ENCODE measurements around the gene NDUFB2.

The NDUFB2 gene

DNA sequence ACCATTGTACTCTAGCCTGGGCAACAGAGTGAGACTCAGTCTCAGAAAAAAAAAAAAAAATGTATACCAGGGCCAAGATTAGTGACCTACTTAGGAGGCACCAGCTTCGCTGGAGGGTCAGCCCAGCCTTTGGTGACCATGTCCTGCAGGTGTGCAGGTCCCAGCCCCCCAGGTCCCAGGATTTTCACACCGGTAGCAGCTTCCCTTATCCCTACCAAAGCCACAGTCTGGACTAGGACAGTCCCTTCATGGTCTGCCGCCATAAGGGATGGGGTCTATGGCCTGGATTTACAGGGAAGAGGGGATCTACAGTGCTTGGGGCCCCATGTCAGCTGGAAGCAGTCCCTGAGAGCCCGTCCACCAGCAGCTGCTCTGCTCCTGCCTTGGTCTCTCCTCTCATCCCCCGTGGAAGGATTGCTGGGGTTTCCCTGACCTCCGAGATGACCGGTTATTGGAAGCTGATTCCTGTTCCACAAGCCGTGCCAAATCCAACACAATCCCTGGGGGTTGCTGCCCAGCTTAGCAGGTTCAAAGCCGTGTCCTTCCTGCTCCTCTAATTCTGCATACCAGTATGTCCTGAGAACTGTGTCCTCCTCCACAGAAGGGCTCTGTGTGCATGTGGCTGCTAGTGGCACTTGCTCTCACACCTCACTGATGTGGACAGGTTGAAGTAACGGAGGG lies 11.0 kb upstream of the NDUFB2 start:
- CTCF ChIA-PET, result interaction anchor here (1.7 kb wide), 1 partner anchor 11 kb away, joined by 5 read pairs; no protein-coding TSS in a partner anchor
- DNase-seq (ENCODE audit: extremely low spot score), result no peak
- POLR2A ChIA-PET, result interaction anchor here (1.2 to 1.9 kb wide), 2 partner anchors 10 to 11 kb away, joined by 4 to 9 read pairs; no protein-coding TSS in a partner anchor
- no peak for TF ChIP-seq NFRKB (IDR thresholded peaks at IDR 0.05)
- no peak for TF ChIP-seq ARNT (IDR thresholded peaks at IDR 0.05)
- TF ChIP-seq FOXM1 (IDR thresholded peaks at IDR 0.05; ENCODE audit: borderline replicate concordance), result no peak
- TF ChIP-seq TARDBP (IDR thresholded peaks at IDR 0.05), result no peak
- TF ChIP-seq BHLHE40 (IDR thresholded peaks at IDR 0.05; ENCODE audit: borderline replicate concordance), result no peak
- TF ChIP-seq ELF4 (IDR thresholded peaks at IDR 0.05), result no peak
- TF ChIP-seq SUZ12 (IDR thresholded peaks at IDR 0.05), result no peak
- TF ChIP-seq SP1 (IDR thresholded peaks at IDR 0.05), result no peak
- TF ChIP-seq L3MBTL2 (conservative IDR thresholded peaks at IDR 0.05), result no peak
- TF ChIP-seq HDGF (IDR thresholded peaks at IDR 0.05; ENCODE audit: borderline replicate concordance), result no peak
- no peak for TF ChIP-seq ZNF384 (IDR thresholded peaks at IDR 0.05)
- TF ChIP-seq LEF1 (IDR thresholded peaks at IDR 0.05; ENCODE audit: borderline replicate concordance), result no peak
- no peak for TF ChIP-seq FOXK2 (IDR thresholded peaks at IDR 0.05)
- TF ChIP-seq, protein P1, sequence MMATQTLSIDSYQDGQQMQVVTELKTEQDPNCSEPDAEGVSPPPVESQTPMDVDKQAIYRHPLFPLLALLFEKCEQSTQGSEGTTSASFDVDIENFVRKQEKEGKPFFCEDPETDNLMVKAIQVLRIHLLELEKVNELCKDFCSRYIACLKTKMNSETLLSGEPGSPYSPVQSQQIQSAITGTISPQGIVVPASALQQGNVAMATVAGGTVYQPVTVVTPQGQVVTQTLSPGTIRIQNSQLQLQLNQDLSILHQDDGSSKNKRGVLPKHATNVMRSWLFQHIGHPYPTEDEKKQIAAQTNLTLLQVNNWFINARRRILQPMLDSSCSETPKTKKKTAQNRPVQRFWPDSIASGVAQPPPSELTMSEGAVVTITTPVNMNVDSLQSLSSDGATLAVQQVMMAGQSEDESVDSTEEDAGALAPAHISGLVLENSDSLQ (IDR thresholded peaks at IDR 0.05), result no peak

DNA sequence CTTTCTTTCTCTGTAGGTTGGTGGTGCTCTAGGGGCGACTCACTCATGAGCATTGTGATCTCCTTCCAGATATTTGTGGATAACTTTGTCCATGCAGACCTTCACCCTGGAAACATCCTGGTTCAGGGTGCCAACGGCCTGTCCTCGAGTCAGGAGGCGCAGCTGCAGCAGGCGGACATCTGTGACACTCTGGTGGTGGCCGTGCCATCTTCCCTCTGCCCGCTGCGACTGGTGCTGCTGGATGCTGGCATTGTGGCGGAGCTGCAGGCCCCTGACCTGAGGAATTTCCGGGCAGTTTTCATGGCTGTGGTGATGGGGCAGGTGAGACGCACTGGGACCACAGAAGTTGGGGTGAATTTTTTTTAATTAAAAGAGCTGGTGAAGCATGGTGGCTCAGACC lies 9.6 kb upstream of the NDUFB2 start:
- DNase-seq (ENCODE audit: extremely low spot score), result no peak
- CTCF ChIA-PET, result interaction anchor here (0.5 kb wide), 1 partner anchor 327 kb away, joined by 3 read pairs; no protein-coding TSS in a partner anchor
- POLR2A ChIA-PET, result interaction anchor here (1.9 kb wide), 1 partner anchor 12 kb away, joined by 9 read pairs; no protein-coding TSS in a partner anchor
- no peak for TF ChIP-seq SUZ12 (IDR thresholded peaks at IDR 0.05)
- TF ChIP-seq, protein P1 (IDR thresholded peaks at IDR 0.05), result no peak
- no peak for TF ChIP-seq ZNF384 (IDR thresholded peaks at IDR 0.05)
- TF ChIP-seq ARNT (IDR thresholded peaks at IDR 0.05), result no peak
- no peak for TF ChIP-seq SP1 (IDR thresholded peaks at IDR 0.05)
- no peak for TF ChIP-seq BHLHE40 (IDR thresholded peaks at IDR 0.05; ENCODE audit: borderline replicate concordance)
- no peak for TF ChIP-seq LEF1 (IDR thresholded peaks at IDR 0.05; ENCODE audit: borderline replicate concordance)
- TF ChIP-seq HDGF (IDR thresholded peaks at IDR 0.05; ENCODE audit: borderline replicate concordance), result no peak
- no peak for TF ChIP-seq ELF4 (IDR thresholded peaks at IDR 0.05)
- TF ChIP-seq NFRKB (IDR thresholded peaks at IDR 0.05), result no peak

DNA sequence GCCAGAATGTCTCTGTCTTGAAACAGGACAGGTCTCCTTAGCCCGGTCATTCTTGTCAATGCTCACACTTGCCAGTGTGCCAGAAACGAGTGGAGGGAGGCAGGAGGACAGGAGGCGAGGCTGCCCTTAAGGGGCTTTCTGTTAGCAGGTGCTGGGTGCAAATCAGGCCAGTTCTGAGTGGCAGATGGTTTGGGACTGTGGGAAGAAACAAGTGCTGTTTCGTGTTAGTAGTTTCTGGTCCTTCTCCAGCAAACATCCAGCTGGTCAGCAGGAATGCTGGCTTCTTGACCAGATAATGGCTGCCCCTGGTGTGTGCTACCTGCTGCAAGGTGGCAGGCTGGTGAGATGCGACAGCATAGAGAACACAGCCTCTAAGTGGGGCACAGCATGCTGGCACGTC lies 8.2 kb upstream of the NDUFB2 start:
- ChIA-PET POLR2A (no interaction called here), CTCF (no interaction called here)
- DNase-seq (ENCODE audit: extremely low spot score), result no peak
- no peak for TF ChIP-seq TARDBP (IDR thresholded peaks at IDR 0.05)
- TF ChIP-seq FOXM1 (IDR thresholded peaks at IDR 0.05; ENCODE audit: borderline replicate concordance), result no peak
- TF ChIP-seq NFRKB (IDR thresholded peaks at IDR 0.05), result no peak
- TF ChIP-seq BHLHE40 (IDR thresholded peaks at IDR 0.05; ENCODE audit: borderline replicate concordance), result no peak
- TF ChIP-seq ELF4 (IDR thresholded peaks at IDR 0.05), result no peak
- TF ChIP-seq, protein P1 (IDR thresholded peaks at IDR 0.05), result no peak
- TF ChIP-seq L3MBTL2 (conservative IDR thresholded peaks at IDR 0.05), result no peak
- no peak for TF ChIP-seq ZNF384 (IDR thresholded peaks at IDR 0.05)
- no peak for TF ChIP-seq SP1 (IDR thresholded peaks at IDR 0.05)
- TF ChIP-seq FOXA1 (IDR thresholded peaks at IDR 0.05), result no peak
- TF ChIP-seq SUZ12 (IDR thresholded peaks at IDR 0.05), result no peak
- TF ChIP-seq CTBP1 (IDR thresholded peaks at IDR 0.05; ENCODE audit: borderline replicate concordance), result no peak
- TF ChIP-seq HDGF (IDR thresholded peaks at IDR 0.05; ENCODE audit: borderline replicate concordance), result no peak
- TF ChIP-seq LEF1 (IDR thresholded peaks at IDR 0.05; ENCODE audit: borderline replicate concordance), result no peak
- TF ChIP-seq ARNT (IDR thresholded peaks at IDR 0.05), result no peak
- no peak for TF ChIP-seq FOXK2 (IDR thresholded peaks at IDR 0.05)

DNA sequence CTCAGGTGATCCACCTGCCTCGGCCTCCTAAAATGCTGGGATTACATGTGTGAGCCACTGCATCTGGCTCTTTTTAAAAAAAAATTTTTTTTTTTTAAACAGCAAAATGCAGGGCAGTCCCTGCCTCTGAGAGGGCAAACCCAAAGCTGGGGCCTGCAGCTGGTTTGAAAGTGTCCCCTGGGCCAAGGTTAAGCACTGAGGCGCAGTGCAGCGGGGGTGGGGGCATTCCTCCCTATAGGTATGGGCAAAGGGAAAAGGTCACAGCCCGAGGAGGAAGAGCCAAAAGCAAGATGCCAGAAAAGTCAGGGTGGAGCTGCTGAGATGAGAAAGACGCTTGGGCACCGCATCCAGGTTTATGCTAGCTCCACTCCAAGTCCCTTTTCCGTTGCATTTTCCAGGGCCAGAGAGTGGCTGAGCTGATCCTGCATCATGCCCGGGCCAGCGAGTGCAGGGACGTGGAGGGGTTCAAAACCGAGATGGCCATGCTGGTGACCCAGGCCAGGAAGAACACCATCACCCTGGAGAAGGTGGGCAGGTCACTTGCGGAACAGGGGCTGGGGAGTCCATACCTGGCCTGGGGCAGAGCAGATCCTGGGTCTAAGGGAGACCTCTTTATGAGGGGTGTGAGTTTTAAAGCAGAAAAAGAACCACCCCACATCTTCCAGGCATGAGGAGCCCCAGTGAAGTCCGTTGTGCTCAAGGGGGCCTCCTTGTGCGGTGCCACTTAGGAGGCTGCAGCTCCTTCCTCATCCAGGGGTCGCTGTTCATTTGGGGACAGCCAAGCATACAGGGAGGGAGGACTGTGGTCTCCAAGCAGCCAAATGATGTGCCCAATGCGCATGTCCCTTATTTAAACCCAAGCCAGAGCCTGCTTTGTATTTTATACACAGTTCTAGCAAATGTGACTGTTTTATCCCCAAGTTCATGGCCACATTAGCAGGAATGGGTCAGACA lies 7.0 kb upstream of the NDUFB2 start:
- ChIA-PET CTCF (interaction anchor here (0.7 kb wide), 1 partner anchor 34 kb away, joined by 3 read pairs; no protein-coding TSS in a partner anchor), POLR2A (no interaction called here)
- TF ChIP-seq FOXM1 (IDR thresholded peaks at IDR 0.05; ENCODE audit: borderline replicate concordance) (no peak), ZNF384 (IDR thresholded peaks at IDR 0.05) (no peak), SP1 (IDR thresholded peaks at IDR 0.05) (no peak), FOXK2 (IDR thresholded peaks at IDR 0.05) (no peak), HDGF (IDR thresholded peaks at IDR 0.05; ENCODE audit: borderline replicate concordance) (no peak), NFRKB (IDR thresholded peaks at IDR 0.05) (no peak), TARDBP (IDR thresholded peaks at IDR 0.05) (no peak), FOXA1 (IDR thresholded peaks at IDR 0.05) (no peak), SUZ12 (IDR thresholded peaks at IDR 0.05) (no peak), BHLHE40 (IDR thresholded peaks at IDR 0.05; ENCODE audit: borderline replicate concordance) (no peak), ARNT (IDR thresholded peaks at IDR 0.05) (no peak), L3MBTL2 (conservative IDR thresholded peaks at IDR 0.05) (no peak), LEF1 (IDR thresholded peaks at IDR 0.05; ENCODE audit: borderline replicate concordance) (no peak), CTBP1 (IDR thresholded peaks at IDR 0.05; ENCODE audit: borderline replicate concordance) (no peak)
- TF ChIP-seq, protein P1 (IDR thresholded peaks at IDR 0.05), result no peak
- no peak for DNase-seq (ENCODE audit: extremely low spot score)
